HG02870 (cell line): ENCODE measurements around the gene IP6K3.

Source experiments
- ATAC-seq: cut with Tn5 transposase; IDR thresholded peaks from one replicate; pipeline ENCODE4 v1.9.1; 2021; ENCODE audit warnings: mild to moderate bottlenecking, moderate library complexity; ENCODE audit not compliant: unreplicated experiment

Gene IP6K3

DNA sequence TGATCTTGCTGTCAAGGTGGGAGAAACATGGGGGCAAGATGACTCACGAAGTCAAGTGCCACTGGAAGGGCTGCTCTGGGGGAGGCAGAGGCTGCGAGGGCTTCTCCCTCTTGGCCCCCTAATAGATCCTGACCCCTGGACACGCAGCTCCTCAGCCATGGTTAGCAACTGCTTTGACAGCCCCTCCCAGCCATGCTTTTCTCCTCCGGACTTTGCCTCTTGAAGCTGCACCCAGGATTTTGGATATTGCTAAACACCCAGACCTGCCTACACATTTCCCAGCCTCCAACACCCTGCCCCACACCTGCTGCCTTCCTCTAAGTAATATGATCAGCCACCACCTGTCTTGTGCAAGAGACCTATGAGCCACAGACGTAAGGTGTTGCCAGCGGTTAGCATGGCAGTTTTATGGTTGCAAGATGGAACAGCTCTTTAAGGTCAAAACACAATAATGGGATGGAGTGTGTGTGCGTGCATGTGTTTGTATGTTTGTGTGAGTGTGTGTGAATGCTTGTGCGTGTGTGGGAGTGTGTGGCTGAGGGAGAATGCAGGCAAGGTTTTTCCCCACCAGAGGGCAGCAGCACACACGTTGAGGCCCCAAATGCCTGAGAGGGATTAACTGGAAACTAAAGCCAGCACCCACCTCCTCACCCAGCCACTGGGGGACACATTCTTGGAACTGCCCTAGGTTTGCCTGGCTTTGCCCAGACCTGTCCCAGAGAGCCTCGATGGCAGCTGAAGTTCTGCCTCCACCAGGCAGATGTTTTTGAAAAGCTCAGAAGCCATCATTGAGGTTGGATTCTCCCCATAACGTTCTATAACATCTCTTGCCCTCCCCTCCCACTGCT lies 2.5 kb downstream of the IP6K3 start:
- no peak for ATAC-seq

DNA sequence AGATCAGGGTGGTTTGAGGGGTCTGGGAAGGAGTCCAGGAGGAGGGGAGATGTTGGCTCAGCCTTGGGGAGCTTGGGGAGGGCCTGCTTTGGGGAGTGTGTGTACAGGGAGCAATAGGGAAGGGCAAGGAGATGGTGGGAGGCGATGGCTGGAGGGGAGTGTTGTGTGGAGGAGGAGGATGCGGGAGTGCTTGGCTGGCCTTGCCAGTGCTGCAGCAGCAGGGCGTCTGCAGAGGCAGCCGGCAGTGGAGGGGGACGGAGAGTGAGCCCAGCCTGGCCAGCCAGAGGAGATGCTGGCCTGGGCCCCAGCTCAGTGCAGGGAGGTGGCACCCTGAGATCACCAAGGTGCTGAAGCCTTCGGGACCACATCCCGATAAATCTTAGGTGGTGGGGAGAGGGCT lies 3.9 kb downstream of the IP6K3 start:
- ATAC-seq: no peak

DNA sequence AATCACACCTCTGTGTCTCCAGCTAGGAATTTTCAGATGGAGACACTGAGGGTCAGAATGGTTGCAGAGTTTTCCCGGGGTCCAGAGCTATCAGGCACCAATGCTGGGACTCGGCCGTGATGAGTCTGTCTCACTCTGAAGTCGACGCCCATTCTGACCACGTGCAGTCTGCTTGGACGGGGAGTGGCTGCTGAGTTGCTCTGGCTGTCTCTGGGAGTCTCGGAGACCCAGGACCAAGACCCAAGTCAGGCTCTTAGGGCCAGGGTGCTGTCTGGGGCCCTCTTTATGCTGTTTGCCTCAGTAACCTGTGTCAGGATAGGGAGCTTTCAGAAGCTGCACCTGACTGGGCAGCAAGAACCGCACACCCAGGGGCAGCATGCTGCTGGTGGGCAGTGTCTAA lies 4.6 kb downstream of the IP6K3 start:
- ATAC-seq: no peak

DNA sequence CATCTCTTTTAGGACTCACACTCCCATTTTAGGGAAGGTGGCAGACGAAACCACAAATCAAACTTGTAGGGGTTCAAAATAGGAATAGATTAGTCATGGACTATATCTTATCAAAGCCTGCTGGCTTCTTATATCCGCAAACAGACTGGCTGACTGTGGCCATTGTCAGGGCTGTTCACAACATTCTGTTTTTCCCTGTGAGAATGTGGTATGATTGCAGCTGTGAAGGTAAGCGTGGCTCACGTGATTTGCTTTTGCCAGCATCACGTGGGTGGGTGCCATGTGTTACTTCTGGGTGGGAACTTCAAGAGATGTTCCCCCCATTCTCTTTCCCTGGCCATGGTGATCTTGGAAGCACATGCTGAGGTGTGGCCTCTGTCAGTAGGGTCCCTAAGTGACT lies 5.9 kb downstream of the IP6K3 start:
- no peak for ATAC-seq

DNA sequence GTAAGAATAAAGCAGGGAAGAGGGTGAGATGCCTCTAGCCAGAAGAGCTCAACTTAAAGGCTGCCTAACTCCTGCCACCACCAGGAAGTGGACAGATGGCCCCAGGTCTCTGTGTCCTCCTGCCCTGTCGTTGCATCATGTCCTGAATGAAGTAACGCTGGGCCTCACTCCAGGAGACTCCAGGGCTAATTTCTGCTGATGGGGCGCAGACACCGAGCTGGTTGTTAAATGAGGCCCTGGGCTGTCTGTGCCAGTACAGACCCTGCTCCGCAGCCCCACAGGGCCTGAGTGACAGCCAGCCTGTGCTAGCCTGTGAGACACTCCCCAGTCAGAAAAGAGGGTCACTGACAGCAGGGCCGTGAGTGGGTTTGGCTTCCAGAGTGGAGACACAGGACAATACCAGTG lies 6.5 kb downstream of the IP6K3 start:
- ATAC-seq: no peak

DNA sequence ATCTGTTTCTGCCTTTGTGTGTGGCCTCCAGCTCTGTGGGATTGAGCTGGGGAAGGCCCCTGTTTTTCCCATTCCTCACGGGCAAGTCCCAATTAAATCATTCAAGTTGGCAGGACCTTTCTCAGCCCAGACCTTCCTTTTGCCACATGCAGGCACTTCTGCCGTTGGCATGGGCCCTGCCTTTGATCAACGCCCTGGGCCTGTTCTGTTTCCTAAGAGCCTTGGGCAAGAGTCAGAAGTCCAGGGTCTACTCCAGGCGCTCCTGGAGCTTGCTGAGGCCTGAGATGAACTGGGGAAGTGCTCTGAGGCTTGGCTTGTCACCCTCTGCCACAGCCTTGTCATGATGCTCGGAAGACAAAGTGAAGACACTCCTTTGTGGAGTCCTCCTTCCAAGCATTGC lies 7.1 kb downstream of the IP6K3 start:
- no peak for ATAC-seq

DNA sequence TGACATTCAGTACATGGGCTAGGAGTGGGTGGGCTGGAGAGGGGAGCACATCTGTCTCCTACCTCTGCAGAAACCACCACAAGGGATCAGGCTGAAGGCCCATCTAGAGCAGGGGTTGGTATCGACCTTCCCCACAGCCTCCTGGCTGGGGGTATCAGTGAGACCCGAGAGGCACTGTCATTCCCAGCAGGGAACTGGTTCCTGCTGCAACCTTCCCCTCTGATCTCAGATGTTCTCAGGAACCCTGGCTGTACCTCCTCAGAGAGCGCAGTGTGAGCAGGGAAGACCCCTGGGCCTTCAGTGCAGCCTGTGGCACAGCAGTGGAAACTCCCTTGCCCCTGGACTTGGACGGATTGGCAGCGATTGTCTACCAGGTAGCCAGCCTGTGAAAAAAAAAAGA lies 7.8 kb downstream of the IP6K3 start:
- ATAC-seq: no peak

DNA sequence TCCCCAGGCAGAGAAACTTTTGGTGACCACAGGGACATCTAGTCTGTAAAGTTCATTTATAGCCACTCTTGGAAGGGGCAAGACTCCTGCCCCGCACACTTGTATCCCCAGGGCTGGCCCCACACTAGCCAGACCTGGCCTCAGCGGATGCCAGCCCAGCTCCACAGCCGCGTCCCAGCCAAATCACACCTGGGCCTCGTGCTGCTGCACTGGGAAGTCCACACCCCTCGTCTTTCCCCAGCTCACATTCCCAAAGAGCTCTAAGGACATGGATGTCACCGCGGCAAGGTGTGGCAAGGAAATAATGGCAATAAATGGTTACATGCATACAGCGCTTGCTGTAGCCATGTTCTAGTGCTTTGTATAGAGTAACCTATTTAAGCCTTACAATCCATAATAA lies 8.6 kb downstream of the IP6K3 start:
- no peak for ATAC-seq

DNA sequence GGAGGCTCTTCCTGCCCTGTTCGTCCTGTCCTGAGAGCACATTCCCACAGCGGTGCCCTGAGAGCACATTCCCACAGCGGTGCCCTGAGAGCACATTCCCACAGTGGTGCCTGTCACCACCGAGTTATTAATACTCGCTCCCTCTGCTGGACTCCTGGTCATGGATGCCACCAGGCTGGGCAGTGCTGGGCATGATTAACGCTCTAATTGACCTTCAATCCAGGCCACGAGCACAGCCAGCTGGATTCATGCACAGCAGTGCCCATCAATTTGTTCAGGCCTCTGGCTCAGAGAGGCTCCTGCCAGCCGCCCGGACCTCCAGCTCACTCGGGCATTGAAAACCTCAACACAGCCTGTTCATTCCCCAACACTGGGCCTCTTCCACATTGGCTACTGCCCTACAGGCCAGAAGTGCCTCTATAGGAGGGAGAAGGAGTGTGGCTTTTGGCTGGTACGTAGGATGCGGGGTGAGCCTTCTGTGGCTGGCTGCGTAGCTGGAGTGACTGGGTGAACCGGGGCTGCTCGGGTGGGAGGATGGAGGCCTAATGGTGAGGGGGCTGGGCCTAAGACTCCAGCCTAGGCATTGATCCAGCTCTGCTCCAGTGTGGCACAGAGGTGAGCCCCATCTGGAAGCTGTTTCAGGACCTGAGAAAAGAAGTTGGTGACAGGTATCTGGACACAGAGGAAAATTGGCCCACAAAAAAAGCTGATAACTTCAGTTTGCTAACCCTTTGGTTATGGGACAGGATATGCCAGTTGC lies 9.3 kb downstream of the IP6K3 start:
- no peak for ATAC-seq

DNA sequence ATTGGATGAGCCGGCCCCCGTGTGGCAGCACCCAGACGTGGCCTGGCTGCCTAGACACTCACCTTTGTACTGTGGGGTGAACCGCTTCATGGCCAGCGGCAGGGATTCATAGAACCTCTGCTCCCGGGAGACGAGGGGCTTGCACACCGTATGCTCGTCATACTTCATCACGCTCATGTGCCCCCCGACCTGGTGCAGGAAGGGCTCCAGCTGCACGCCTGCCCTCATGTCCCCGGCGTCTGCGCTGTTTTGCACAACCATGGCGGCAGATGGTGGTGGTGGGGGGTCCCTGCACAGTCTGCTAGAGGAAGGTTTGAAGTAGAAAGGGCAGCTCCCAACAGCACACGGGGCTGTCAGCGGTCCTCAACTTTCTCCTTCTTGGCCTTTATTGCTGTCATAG lies 11.5 kb downstream of the IP6K3 start:
- ATAC-seq: no peak

DNA sequence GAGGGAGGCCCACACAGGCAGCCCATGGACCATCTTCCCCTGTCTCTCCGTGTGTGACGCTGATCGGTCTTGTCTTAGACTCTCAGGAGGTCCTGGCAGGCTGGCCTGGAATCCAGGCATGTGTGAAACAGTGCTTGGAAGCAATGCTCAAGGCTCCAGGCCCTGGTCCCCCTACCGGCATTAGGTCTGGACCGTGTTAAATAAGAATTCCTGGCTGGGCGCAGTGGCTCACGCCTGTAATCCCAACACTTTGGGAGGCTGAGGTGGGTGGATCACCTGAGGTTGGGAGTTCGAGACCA lies 13.0 kb downstream of the IP6K3 start:
- no peak for ATAC-seq

DNA sequence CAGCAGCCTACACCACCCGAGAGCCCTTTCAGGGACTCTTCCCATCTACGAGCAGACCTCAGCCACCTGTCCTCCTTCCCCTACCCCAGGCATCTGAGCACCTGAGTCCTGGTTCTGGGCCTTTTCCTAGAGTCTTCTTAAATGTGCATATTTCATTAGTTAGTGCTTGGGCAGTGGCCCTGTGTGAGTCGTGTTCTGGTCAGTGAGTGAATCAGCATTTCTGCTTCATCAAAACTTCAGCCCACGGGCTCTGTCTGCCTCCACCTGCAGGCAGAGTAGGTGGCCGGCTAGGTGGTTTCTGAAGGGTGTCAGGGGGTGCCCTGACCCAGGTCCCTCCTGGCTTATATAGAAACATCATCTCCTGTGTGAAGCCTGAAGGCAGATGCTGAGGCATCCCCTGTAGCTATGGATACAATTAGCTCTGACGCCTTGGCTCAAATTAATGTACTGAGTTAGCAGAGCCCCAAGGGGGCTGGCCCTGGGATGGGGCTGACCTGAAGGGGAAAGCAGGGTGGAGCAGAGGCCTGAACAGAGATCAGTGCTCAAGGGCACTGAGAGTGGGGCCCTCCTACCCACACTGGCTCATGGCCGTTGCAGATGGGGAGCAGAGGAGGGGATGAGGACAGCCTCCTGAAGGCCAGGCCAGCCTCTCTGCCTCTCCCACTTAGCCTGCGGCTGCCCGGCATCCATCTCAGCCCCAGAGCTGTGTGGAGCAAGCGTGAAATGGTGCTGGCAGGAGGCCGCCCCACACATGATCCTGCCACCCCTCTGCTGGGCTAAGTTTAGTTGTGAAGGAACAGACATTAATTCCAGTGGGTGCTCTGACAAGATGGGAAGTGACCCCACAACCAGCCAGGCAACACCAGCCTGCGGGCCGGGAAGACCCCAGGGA lies 13.6 kb downstream of the IP6K3 start:
- ATAC-seq: no peak

DNA sequence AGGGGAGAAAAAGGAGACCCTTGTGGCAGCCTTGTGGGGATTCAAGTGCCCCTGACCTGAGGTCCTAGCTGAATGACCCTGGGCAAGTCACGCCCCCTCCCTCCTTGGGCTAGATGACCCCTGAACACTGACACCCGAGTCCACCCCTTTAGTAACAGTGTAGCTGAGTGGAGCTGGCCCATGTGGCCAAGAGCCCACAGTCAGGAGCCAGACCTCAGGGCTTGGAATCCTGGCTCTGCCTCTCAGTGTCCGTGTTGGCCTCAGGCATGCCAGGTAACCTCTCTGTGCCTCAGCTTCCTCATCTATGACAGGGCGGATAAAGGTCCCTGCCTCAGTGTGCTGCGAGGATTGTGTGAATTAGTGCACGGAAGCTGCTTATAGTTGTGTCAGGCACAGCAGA lies 14.3 kb downstream of the IP6K3 start:
- ATAC-seq: no peak

DNA sequence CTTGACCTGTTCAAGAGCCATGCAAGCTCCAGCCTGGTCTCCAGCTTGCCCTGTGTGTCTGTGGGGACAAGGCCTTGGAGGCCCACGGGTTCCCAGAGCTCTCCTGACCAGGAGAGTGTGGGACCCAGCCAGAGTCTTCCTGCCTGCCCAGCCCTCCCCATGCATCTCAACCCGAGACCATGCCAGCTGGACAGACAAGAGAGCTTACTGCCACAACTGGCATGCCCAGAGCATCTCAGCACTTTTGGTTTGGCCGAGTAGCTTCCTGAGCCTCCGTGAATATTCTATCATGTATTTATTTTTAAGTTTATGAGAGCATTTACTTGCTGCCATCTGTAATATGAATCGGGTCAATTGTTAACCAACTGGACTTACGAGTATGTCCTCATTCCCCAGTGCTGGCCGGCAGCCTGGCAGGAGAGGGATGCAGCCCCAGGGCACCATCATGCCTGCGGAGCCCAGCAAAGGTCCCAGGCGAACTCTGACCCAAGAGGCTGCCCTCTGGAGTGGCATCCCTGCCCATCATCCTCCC lies 14.9 kb downstream of the IP6K3 start:
- ATAC-seq: no peak

DNA sequence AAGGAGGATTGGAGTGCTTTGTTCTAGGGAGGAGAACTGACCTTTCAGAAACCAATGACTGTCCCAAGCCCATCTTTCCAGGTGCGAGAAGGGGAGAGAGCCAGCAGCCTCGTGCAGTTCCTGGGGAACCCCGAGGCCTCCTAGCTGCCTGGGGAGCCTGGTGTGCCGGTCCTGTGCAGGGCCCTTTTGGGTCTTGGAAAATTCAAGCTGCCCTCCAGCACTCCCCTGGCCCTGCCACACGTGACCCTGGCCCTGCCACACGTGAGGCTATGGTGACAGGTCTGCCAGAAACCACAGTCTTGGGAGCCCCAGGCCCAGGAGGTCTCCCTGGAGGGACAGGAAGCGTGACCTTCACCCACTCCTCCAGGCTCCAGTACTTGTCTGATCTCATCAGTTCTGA lies 15.7 kb downstream of the IP6K3 start:
- ATAC-seq: no peak

DNA sequence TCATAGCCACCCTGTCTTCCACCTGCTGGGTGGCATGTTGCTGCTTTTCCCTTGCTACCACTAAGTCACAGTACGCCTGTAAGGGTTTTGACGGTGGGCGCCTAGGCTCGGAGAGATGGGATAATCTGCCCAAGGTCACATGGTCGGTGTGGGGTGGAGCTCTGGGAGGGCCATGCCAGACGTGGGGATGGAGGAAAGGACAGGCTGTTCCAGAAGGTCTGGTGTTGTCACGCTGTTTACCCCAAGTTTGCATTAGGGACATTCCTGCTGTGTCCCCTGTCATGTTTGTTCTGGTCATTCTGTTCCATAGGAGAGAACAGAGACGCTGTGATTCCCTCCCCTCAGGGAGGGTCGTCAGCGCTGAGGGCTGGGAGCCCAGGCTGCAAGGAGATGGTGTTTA lies 16.1 kb downstream of the IP6K3 start:
- ATAC-seq: no peak

DNA sequence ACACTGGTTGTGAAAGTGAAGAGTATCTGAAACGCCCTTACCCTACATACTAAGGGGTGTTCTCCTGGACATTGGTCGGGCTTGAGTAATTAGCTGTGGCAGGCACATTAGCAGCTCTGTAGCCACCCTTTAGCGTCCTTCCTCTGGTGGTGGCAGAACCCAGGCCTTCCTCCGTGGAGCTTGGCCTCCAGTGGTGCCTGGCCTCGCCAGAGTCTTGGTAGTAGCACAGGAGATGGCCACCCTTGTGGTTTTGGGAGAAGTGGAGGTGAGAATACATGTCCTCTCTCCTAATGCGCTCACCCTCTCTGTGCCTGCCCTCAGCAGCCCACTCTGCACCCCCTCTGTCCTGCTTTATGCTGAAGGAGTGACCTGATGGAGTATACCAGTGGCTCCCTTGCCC lies 17.6 kb downstream of the IP6K3 start:
- ATAC-seq: no peak

DNA sequence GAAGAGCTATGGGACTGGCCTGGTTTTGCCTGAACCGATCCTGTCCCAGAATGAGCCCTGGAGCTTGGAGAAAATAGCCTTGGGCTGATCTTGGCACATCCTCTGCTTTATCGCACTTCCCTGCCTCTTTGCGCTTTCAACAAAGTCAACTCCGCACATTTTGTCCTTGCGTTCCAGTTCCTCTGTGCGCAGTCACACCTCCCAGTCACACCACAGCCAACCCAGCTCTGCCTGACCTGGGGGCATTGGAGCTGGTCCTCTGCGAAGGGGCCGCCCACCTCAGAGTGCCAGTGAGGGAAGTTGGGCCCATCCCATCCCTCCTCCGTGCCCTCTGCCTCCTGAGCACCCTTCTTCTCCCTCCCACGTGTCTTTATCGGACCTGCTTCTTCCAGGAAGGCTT lies 18.3 kb downstream of the IP6K3 start:
- no peak for ATAC-seq

DNA sequence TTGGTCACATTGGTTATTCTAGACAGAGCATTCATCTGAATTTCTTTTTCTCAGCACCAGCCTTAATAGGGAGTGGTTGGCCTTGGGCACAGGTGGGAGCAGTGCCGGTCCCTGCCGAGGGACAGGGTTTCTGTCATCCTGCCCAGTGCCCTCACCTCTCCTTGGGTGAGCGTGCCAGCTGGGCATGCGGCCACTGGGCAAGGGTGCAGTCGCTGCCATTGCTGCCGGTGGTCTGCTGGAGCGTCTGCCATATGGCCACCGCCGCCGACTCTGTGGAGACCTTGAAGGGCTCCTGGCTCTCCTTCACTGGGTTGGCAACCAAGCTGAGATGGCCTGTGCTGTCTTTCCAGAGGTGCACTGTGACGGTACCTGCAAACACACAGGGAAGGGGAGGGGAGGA lies 18.8 kb downstream of the IP6K3 start:
- ATAC-seq: no peak

DNA sequence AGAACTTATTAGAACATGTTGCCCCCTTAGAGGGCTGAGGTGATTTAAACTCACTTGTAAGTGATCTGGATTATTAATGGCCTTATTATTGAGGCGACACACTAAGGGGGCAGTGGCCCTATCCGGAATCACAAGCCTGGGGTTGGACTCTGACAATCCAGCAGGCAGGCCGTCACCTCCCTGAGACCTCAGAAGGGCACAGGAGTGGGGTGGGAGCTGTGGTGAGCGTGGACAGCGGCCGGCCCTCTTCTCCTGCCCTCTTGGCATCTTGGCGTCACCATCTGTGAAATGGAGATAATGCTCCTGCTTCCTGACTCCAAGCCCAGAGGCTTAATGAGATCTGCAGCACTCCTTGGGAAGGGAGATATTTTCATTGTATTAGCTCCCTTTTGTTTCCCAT lies 19.6 kb downstream of the IP6K3 start:
- ATAC-seq: no peak

DNA sequence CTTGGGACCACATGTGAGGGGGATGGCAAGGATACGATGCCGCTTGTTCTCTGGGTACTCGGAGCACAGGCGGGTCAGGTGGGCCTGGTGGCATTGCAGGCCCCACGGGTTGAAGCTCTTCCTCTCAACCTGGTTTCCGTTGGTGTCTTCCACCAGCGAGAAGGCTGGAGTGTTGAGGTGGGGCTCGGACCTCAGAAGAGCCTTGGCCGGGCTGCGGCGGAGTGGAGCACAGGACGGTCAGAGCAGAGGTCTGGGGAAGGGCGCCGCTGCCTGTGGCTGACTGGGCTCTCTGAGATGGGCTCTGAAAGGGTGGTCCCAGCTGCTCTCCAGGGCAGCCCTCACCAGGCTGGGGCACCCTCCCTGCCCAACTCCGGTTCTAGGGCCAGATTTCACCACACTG lies 20.0 kb downstream of the IP6K3 start:
- no peak for ATAC-seq
